Erythroblast (primary cell): ENCODE results near the gene H2BK1.

Source experiments
- DNase-seq, 2 experiments: peaks; one replicate each; lab custom pipeline; 2025; lab: John Stamatoyannopoulos, UW
- GATA1 ChIP-seq: IDR thresholded peaks from 2 replicates; pipeline ENCODE4 v1.6.1; 2011; ENCODE audit warnings: low read depth, mild to moderate bottlenecking, control low read depth, low read length, moderate library complexity
- POLR2A ChIP-seq: IDR thresholded peaks from 2 replicates; pipeline ENCODE4 v1.6.1; 2011; ENCODE audit warnings: mild to moderate bottlenecking, low read length

Gene H2BK1

DNA sequence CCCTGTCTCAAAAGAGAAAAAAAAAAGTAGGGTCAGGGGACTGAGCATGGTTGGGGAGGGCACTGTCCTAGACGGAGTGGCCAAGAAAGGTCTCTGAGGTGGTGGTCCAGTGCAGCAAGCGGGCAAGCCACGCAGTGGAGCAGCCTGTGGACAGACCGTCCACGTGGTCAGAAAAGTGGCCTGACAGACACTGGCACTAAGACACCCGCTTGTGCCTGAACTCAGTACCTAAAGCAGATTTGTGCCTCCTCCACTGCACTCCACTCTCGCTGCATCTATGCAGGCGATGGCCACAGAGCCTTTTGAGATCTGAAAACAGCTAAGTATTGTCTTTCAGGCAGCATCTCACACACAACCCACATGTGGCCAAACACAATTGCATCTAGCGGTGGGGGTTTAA lies 32.1 kb downstream of the H2BK1 start:
- TF ChIP-seq GATA1: no peak
- no peak for TF ChIP-seq POLR2A
- no peak for DNase-seq

DNA sequence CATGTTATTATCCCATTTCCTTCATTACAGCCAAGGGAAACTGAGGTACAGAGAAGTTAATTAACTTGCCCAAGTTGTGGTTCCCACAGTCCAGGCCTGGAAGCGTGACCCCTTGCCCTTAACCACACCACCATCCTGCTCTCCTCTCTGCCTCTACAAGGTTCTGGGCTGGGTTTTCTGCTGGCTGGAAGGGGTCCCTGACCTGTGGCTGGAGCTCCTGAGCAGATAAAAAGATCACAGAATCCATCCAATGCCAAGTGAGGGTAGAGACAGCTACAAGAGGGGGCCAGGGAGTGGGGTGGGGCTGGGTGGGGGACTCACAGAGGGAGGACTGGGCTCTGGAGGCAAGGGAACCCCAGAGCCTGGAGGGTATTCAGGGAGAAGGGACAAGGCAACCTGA lies 33.0 kb downstream of the H2BK1 start:
- DNase-seq: no peak
- TF ChIP-seq POLR2A (no peak), GATA1 (no peak)

DNA sequence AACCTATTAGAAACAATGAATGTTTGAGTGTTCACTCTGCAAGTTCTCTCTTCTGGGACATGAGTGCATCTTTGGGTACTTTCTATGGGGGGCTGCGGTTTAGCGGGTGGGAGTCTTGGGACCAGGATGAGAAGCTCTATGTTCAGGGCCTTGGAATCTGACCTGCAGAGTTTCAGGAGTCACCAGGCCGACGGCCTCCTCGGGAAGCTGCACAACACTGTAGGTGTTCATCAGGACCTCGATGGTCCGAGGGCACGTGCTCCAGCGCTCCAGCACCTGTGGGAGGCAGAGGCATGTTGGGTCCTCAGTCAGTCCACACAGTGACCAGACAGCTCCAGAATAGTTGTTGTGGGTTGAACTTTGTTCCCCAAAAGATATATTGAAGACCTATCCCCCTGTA lies 33.9 kb downstream of the H2BK1 start:
- TF ChIP-seq POLR2A (no peak), GATA1 (no peak)
- DNase-seq: no peak

DNA sequence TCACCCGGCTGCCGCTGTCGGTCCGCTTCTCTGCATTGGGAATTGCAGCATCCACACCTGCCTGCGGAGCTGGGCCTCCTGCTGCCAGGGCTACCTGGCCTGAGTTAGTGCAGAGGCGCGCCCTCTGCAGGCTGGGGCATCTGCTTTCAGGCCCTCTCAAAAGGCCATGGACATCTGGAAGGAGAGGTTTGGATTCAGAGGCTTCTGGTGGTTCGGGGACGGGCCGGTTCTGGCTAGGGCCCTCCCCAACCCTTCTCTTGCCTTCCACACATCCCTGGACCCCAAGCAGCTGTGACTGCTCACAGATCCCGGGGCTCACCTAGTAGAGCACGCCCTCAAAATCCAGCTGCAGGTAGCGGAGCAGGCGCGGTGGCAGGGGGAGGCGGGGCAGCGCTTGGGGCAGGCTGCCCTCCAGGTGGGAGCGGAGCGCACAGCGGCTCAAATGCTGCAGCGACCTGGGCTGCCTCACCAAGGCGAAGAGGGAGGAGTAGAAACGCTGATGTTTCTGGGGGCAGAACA lies 34.4 kb downstream of the H2BK1 start:
- no peak for TF ChIP-seq GATA1
- TF ChIP-seq POLR2A: no peak

DNA sequence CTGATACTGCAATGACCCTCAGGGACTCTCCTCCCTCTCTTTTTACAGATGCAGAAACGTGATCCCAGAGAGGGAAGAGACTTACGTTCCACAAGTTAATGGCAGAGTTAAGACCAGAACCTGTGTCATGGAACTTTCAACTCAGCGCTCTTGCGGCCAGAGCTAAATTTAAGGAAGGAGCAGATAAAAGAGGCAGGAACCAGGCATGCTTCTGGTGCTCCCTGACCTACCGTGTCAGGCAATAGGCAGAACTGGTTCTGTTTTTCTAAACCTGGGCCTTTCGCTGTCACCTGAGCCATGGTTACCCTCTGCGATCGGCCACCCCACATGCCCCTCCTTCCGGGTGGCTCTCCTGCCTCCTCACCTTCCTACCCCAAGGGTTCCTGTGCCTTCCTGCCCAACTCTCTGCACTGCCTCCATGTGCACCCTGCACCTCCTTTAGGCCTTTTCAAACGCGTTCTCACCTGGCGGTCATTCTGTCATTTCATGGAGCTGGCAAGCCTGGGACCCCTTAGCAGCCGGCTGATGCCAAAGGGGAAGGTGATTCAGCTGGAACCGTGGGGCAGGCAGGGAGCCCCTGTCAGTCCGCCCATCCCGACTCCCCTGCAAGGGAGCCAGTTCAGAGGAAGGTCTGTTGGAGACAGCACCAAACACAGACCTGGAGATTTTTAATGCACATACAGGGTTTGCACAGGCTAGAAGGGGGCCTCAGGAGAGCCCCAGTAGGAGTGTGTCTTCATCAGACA lies 35.1 kb downstream of the H2BK1 start:
- no peak for DNase-seq
- TF ChIP-seq POLR2A (no peak), GATA1 (no peak)

More for the DNA sequence above, 34.4 kb downstream of the H2BK1 start:
- no peak for DNase-seq

DNA sequence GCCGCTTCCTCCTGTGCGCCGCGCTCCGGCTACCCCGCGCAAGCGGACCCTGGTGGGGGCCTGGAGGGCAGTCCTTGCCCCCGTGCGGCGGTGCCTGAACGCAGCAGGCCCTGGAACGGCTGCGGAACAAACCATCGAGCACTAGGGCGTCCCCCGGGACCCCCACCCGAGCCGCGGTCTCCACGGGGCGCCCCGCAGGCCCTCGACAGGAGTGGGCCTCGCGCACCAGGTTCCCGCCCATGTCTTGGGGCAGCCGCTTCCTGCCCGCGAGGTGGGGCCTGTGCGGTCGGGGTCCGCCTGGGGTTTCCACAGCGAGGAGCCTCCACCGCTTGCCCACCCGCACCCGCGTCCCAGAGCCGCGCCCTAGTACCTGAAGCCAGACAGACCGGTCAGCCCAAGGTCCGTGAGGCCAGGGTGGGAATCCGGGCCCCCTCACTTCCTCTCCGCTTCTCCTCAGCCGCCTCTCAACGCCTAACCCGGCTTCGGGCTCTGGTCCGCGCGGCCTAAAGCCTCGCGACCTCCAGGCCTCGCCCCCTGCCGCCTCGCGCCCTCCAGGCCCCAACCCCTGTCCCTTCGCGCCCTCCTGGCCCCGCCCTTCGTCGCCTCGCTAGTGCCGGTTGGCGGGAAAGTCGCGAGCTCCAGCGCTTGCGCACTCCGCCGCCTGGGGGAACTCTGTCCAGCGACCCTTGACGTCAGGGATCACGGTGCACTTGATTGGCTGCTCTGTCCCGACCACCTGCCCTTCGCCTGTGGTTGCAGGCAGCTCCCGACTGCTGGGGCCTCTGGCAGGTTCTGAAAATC lies 35.8 kb downstream of the H2BK1 start:
- DNase-seq: peak; percentile 35 to 52

DNA sequence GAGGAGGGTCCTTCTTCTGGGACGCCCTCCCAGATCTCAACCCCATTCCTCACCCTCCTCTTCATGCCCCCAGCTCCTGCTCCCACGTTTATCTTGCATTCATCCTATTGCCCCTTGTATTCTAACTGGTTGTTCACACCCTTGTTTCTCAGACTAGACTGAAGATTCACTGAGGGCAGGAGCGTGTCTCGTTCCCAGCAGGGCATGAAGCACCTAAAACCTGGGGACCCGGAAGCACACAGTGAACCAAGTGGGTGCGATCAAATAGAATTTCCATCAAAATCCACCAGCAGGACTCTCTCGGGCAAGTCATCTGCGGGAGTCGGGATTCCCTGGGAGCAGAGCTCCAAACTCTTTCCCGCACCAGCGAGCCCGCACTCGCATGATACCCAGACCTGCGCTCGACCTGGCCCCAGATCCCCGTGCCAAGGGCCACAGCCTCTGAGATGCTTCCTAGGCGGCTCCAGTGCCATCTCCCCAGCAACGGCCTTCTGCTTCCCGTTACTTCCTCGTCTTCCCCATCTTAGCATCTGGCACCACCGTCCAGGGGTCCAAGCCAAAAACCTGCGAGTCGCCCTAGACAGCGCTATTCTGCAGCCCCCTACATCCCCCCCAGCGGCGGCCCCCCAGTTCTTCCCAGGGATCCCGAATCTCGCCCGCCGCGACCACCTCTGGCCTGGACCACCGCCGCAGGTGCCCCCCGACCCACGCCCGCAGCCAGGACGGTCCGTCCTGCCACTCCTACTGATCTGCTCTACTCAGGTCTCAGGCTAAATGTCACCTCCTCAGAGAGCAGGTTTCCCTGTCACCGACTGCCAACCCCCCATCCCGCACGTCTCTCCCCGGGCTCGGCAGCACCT lies 36.7 kb downstream of the H2BK1 start:
- no peak for DNase-seq
- TF ChIP-seq POLR2A (no peak), GATA1 (no peak)

More for the DNA sequence above, 35.8 kb downstream of the H2BK1 start:
- no peak for TF ChIP-seq GATA1
- no peak for TF ChIP-seq POLR2A

DNA sequence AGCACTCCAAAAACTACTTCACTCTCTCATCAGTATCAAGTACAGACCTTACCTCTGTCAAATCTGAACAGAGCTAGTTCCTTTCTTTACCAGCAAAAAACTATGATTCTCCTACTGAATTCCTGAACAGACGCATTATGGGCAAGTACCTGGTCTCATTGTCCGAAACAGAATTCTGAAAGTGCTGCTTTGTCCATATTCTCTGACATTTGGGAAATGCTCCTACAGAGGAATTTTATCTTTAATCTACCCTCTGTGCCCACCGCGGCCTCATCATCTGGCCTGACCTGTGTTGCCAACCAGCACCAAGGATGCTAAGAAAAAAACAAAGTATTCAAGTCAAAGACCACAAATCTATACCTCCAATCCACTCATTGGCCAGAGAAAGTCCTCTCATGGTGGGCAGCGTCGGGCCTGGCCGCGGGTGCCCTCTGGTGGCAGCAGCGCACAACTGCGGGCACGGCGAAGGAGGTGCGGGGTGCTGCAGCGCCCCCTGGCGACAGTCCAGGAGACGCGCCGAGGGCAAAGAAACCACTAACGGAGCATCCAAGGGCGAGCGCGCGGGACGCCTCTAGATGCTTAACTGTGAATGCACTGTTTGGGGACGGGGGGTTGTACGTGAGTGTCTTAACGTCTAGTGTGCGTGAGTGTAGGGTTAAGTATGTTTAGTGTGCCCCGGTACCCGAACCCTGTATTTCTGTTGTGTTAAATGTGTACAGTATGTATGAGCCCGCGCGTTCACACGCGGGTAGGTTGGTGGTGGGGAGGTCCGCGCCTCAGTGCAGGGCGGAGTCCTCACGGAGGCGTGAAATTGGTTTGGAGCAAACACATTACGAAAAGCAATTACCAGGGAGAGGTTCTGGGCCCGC lies 37.8 kb downstream of the H2BK1 start:
- TF ChIP-seq GATA1 (no peak), POLR2A (no peak)
- DNase-seq: peak; percentile 81 to 91

DNA sequence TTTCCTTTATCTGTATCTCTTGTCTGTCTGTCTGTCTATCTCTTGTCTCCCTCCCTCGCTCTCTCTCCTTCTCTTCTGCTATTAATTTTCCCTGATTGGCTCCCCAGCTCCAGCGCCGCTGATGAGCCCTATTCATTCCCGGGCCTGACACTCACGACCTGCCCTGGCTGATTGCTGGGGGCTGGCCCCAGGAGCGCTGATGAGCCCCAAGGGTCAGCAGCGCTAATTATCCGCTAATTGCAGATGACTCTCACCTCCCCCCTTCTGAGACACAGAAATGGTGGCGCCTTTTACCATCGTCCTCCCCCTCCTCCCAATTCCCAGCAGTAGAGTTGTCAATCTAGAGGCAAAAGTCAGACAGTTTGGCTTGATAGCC lies 41.5 kb downstream of the H2BK1 start:
- no peak for DNase-seq
- TF ChIP-seq GATA1 (no peak), POLR2A (no peak)

DNA sequence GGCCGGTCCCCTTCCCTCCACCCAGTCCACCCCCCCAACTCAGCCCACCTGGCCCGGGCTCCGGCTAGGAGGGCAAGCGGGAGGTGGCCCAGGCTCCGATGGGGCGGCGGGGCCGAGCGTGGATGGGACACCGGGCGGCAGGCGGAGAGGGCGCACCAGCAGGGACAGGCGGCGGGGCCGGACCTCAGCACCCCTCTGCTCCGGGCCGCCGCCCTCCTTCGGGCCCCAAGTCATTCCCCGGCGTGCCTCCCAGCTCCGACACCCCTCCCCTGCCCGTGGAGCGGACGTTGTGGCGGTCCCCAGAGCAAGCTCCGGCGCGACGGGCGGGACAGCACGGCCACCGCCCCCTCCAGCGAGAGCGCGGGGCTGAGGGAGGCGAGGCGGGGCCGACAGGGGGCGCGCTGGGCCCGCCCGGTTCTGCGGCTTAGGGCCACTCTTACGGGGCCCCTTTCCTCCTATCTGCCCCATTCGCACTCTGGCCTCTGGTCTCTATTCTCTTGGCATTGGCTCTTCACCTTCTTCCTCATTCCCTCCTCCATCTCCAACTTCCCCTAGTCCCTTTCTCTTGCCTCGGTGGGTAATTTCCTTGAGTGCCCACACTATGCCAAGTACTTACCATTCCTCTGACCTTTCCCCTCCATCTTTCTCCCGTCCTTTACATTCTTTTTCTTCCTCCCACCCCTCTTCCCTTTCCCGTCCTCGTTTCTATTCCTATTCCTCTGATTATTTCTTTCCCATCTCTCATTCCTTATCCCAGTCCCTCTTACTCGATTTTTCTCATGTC lies 42.1 kb downstream of the H2BK1 start:
- TF ChIP-seq GATA1: no peak
- no peak for TF ChIP-seq POLR2A
- peak; percentile 64 to 71 for DNase-seq

DNA sequence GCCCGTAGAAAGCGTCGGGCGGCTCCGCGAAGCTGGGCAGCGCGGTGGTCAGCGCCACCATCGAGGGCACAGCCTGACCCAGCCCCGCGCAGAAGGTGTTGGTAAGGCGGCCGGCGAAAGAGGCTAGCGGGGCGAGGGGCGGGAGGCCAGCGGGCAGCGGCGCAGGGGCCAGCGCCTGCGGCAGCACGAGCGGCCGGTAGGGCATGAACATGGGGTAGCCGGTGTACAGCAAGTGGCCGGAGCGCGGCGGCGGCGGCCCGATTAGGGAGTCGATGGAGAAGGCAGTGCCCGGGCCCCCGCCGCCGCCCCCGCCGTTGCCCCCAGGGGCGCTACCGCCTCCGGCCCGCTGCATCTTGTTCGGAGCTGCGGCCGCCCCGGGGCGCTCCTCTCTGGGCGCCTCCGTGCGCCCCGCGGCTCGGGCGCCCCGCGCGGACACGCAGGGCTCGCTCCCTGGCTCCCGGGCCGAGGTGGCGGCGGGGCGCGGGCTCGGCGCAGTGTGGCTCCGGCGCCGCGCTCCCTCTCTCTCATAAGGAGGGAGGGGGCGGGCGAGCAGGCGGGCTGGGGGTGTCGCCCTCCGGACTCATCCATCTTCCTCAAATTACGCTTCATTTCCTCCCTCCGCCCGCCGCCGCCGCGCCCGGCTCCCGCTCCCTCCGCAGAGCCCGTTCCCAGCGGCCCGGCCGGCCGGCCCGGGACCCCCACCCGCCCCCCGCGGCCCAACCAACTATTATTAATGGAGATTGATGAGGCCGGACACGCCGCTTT lies 42.9 kb downstream of the H2BK1 start, which contains the start of gene GBX1:
TSS of gene GBX1 (minus strand) at position 498 of the 765 bp plus-strand sequence. CDS start at position 352, 146 bp downstream.
- DNase-seq: no peak
- TF ChIP-seq POLR2A: no peak
- no peak for TF ChIP-seq GATA1
